ENCODE data around the gene MRPL37. TPM values are rescaled to one million over a fixed set of nuclear protein-coding genes. Genes with fewer than 3 reads are reported as not detected.

Gene MRPL37
- total and polyA plus RNA-seq, 2 of the 8 experiments (the other 6 are each of a cell fraction or from before 2014, with no cell fraction given) = 45.5 to 126 TPM

- H3K79me2 ChIP-seq (ENCODE audit: control insufficient read depth in 1 of 2, insufficient read depth in 2 of 2, low read length in 2 of 2) = no peaks in the 10 kb centered on the region
- no peak overlapping the region for H3K9ac ChIP-seq (replicated peaks in 1 of 4; ENCODE audit: extremely low read depth in 1 of 4, low read depth in 3 of 4, low read length in 3 of 4)
- POLR2A ChIA-PET (ENCODE audit: partially characterized antibody) = interaction anchor here (0.8 to 1.3 kb wide), 2 partner anchors 16 to 19 kb away, joined by 3 to 4 read pairs; partner anchors contain the start of gene CYB5RL
- WGBS, 2 experiments (ENCODE audit: extremely low coverage in 1 of 2, insufficient coverage in 1 of 2, insufficient read length in 1 of 2, insufficient replicate concordance in 2 of 2, low coverage in 1 of 2, low lambda C conversion rate in 2 of 2, missing lambda C conversion rate in 1 of 2) = 91% methylated on average over 9 of the region's 9 CpGs; no CpG with 5 or more reads in 1 of the 2 experiments
- no peaks in the 10 kb centered on the region; a peak in 1 of 7 replicates for H3K4me1 ChIP-seq (replicated peaks in 1 of 4; ENCODE audit: control insufficient read depth in 3 of 4, insufficient read depth in 4 of 4, low read length in 3 of 4)
- H4K91ac ChIP-seq (replicated peaks; ENCODE audit: insufficient read length, low read length) = no peak overlapping the region
- H4K8ac ChIP-seq (ENCODE audit: extremely low read depth, insufficient read depth, low read length) = no peak overlapping the region
- H2AFZ ChIP-seq (ENCODE audit: low read length) = no peak overlapping the region
- no peak overlapping the region for H3K14ac ChIP-seq (ENCODE audit: insufficient read length)
- H3K18ac ChIP-seq (ENCODE audit: extremely low read depth, low read length) = no peak overlapping the region
- H3K9me3 ChIP-seq (ENCODE audit: insufficient read depth in 2 of 2, low read depth in 1 of 2, low read length in 1 of 2) = no peaks in the 10 kb centered on the region
- no peak for DNase-seq (ENCODE audit: low read depth in 1 of 2, low spot score in 2 of 2)
- H2BK120ac ChIP-seq (replicated peaks; ENCODE audit: low read depth, low read length) = no peak overlapping the region
- H2BK15ac ChIP-seq (ENCODE audit: low read length) = no peak overlapping the region
- H3K23me2 ChIP-seq (ENCODE audit: low read depth, low read length) = no peaks in the 10 kb centered on the region
- no peak overlapping the region for H3K4me3 ChIP-seq (ENCODE audit: extremely low read depth in 1 of 4, insufficient read depth in 2 of 4, low read depth in 3 of 4, low read length in 4 of 4)
- no peak overlapping the region for H3K56ac ChIP-seq (replicated peaks; ENCODE audit: insufficient read length, low read depth, low read length)
- H2BK12ac ChIP-seq (ENCODE audit: low read depth, low read length) = no peak overlapping the region
- no peak overlapping the region for H2BK20ac ChIP-seq (ENCODE audit: low read length)
- H3K23ac ChIP-seq (ENCODE audit: insufficient read length) = no peak overlapping the region
- no peak overlapping the region for H2AK5ac ChIP-seq (ENCODE audit: low read depth, low read length)
- no peak overlapping the region for H3K27ac ChIP-seq (ENCODE audit: low read depth, low read length)
- H3K4ac ChIP-seq (replicated peaks; ENCODE audit: insufficient read length, low read depth, low read length) = no peak overlapping the region
- no peak overlapping the region for H3K4me2 ChIP-seq (ENCODE audit: insufficient read depth in 1 of 2, low read depth in 2 of 2, low read length in 2 of 2)
- no peaks in the 10 kb centered on the region for H3K27me3 ChIP-seq (replicated peaks in 1 of 4; ENCODE audit: control insufficient read depth in 3 of 4, extremely low read depth in 1 of 4, insufficient read depth in 3 of 4, low read length in 3 of 4)
- TF ChIP-seq GTF2F1 (IDR thresholded peaks at IDR 0.05; ENCODE audit: borderline replicate concordance, low read depth, low read length) (no peak), CREB1 (IDR thresholded peaks at IDR 0.05) (no peak), SP2 (IDR thresholded peaks at IDR 0.05; ENCODE audit: low read length) (no peak), KDM1A (IDR thresholded peaks at IDR 0.05; ENCODE audit: borderline replicate concordance, low read length) (no peak)
- TF ChIP-seq, protein P1, sequence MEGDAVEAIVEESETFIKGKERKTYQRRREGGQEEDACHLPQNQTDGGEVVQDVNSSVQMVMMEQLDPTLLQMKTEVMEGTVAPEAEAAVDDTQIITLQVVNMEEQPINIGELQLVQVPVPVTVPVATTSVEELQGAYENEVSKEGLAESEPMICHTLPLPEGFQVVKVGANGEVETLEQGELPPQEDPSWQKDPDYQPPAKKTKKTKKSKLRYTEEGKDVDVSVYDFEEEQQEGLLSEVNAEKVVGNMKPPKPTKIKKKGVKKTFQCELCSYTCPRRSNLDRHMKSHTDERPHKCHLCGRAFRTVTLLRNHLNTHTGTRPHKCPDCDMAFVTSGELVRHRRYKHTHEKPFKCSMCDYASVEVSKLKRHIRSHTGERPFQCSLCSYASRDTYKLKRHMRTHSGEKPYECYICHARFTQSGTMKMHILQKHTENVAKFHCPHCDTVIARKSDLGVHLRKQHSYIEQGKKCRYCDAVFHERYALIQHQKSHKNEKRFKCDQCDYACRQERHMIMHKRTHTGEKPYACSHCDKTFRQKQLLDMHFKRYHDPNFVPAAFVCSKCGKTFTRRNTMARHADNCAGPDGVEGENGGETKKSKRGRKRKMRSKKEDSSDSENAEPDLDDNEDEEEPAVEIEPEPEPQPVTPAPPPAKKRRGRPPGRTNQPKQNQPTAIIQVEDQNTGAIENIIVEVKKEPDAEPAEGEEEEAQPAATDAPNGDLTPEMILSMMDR (IDR thresholded peaks at IDR 0.05; ENCODE audit: control extremely low read depth in 1 of 3, insufficient read depth in 1 of 3, low read depth in 1 of 3, low read length in 3 of 3) = no peak
- peaks cover 47 to 81% (median 67%) of the 10 kb centered on the region in 4 experiments for H3K36me3 ChIP-seq (ENCODE audit: control insufficient read depth in 2 of 4, insufficient read depth in 4 of 4, low read length in 3 of 4)
- H4K5ac ChIP-seq (ENCODE audit: insufficient read length, low read depth, low read length) = no peak overlapping the region
- CTCF ChIA-PET (ENCODE audit: partially characterized antibody) = interaction anchor here (1.2 kb wide), 1 partner anchor 12 kb away, joined by 3 read pairs; no protein-coding TSS in a partner anchor
- no peak for FAIRE-seq
- H2BK5ac ChIP-seq (ENCODE audit: low read depth, low read length) = no peak overlapping the region
- no peaks in the 10 kb centered on the region; the same call in 1 of the 2 replicates for H3K79me1 ChIP-seq (ENCODE audit: low read depth, low read length)
- H4K20me1 ChIP-seq (replicated peaks in 1 of 2; ENCODE audit: control insufficient read depth in 1 of 2, insufficient read depth in 2 of 2, low read length in 2 of 2) = peaks cover 7 to 9% of the 10 kb centered on the region in 2 experiments
These were observed 15.6 kb downstream of the MRPL37 start for GRCh38 chr1:54215523-54215922.

Measured in H1 (cell line).